Heart left ventricle (tissue), 16 donors: ENCODE data around the gene CDH23. TPM values are rescaled to one million over a fixed set of nuclear protein-coding genes. Genes with fewer than 3 reads are reported as not detected.

Experiments used
- ATAC-seq, 4 donors: fragments of 200-7000 bp; cut with Tn5 transposase; one replicate each; pipeline ENCODE4 v1.9.1; 2020 to 2022; ENCODE audit warnings: moderate library complexity in 4 of 4, mild to moderate bottlenecking in 3 of 4, moderate number of reproducible peaks in 1 of 4
- DNase-seq, 5 donors: peaks; one replicate each; pipeline ENCODE4 v3.0.0-alpha.2; 2020
- H3K27ac ChIP-seq, 12 donors: fragments of 200-600 bp; sonication (generic) in 4 of 12; one replicate each; pipeline versions ENCODE4 v1.5.0 to v1.8.0; 2016 to 2022; ENCODE audit warnings: mild to moderate bottlenecking in 2 of 12
- H3K27me3 ChIP-seq, 9 donors: fragments of 200-600 bp; sonication (generic) in 2 of 9; one replicate each; pipeline versions ENCODE4 v1.5.1 to v1.8.0; 2016 to 2022; ENCODE audit warnings: mild to moderate bottlenecking in 3 of 9
- H3K36me3 ChIP-seq, 9 donors: fragments of 200-600 bp; sonication (generic) in 2 of 9; one replicate each; pipeline versions ENCODE4 v1.5.0 to v1.8.0; 2018 to 2022; ENCODE audit warnings: mild to moderate bottlenecking in 2 of 9
- H3K4me1 ChIP-seq, 12 donors: fragments of 200-600 bp; sonication (generic) in 4 of 12; one replicate each; pipeline versions ENCODE4 v1.5.0 to v1.8.0; 2016 to 2022; ENCODE audit warnings: mild to moderate bottlenecking in 3 of 12
- H3K4me3 ChIP-seq, 12 donors: fragments of 200-600 bp; sonication (generic) in 4 of 12; one replicate each; pipeline versions ENCODE4 v1.5.0 to v1.8.0; 2017 to 2022; ENCODE audit warnings: mild to moderate bottlenecking in 9 of 12, moderate library complexity in 4 of 12
- H3K9me3 ChIP-seq, 12 donors: fragments of 200-600 bp; sonication (generic) in 4 of 12; one replicate each; pipeline versions ENCODE4 v1.5.0 to v1.8.0; 2016 to 2022; ENCODE audit warnings: mild to moderate bottlenecking in 1 of 12
- POLR2A ChIP-seq, 2 donors: fragments of 450-650 bp; IDR thresholded peaks; one replicate each; pipeline ENCODE4 v1.6.1; 2017; ENCODE audit warnings: antibody characterized with exemption in 2 of 2, mild to moderate bottlenecking in 2 of 2, moderate library complexity in 2 of 2
- WGBS, 4 donors: extraction: QIAGEN DNeasy Blood & Tissue Kit in 2 of 4; methylation state at CpG; one replicate each; pipeline versions ENCODE4 v1.1.5 to v1.1.7; 2013 to 2018; 5-methylcytosine and 5-hydroxymethylcytosine counted together
- intact Hi-C, 10 donors: fragments of 100-400 bp; cut with DNase I; formaldehyde crosslinking; loops; one replicate each; pipeline versions ENCODE4 v1.11.1 to v1.14.2; 2022
- polyA plus RNA-seq, 2 donors: library from polyadenylated mRNA; stranded (reverse); fragments of 200-250 nt; gene quantifications; one replicate each; pipeline ENCODE4 v1.2.3, GENCODE V29; 2013
- total RNA-seq, 9 donors: library from RNA; depleted of rRNA in 2 of 9; stranded (reverse); fragments of >200 nt in 2 of 9; fragmentation: NEBNext Ultra II Directional in 3 of 9; extraction: Animal tissue kit (Norgen Biotek cat#: 25700) in 3 of 9; gene quantifications; one replicate each; pipeline versions ENCODE4 v1.1.0 to v1.2.4, GENCODE V29; 2016 to 2023
- TF ChIP-seq, protein P1 (sequence below), 12 donors: fragments of 200-600 bp; sonication (generic) in 4 of 12; IDR thresholded peaks; one replicate each; pipeline versions ENCODE4 v1.5.0 to v1.8.0; 2018 to 2022; ENCODE audit warnings: antibody characterized with exemption in 12 of 12, mild to moderate bottlenecking in 5 of 12
- donor health status: ischemic (EF 13 %, LVEDD 7.1; RV severe dilation, severe dysfunction).
- donor health status: healthy with polysubstance abuse.
- donor health status: DM: no; HTN: yes; CAD: no.
- donor health status: DM: no; HTN: no; CAD: no.
- donor health status: ischemic (EF 25% LVEDD 6.9; RV normal size, moderate dysfunction).
- donor health status: ischemic (EF 25% LVEDD 5.7; RV mildly dilated, moderate dysfunction).
- donor health status: healthy.
- donor health status: DM: yes; HTN: yes; CAD: no.
- donor health status: ischemic (EF 35%, LVEDD 5.7; RV mildly dilated, moderate dysfunction).
- donor health status: nonischemic (EF 11% LVEDD 7.7; RV severe dilation, severe dysfunction).
- donor health status: DM: yes; HTN: yes; CAD: no.
- donor health status: PGD.
- donor health status: ischemic (EF 29% LVEDD 5.4; RV normal size, mild dysfunction).
- donor health status: nonischemic (EF 23%, LVEDD 6.1; RV moderate dilation, normal function).

CDH23 gene
- total and polyA plus RNA-seq, 11 donors, result 1.2 to 8.6 (median 3.9) TPM

DNA sequence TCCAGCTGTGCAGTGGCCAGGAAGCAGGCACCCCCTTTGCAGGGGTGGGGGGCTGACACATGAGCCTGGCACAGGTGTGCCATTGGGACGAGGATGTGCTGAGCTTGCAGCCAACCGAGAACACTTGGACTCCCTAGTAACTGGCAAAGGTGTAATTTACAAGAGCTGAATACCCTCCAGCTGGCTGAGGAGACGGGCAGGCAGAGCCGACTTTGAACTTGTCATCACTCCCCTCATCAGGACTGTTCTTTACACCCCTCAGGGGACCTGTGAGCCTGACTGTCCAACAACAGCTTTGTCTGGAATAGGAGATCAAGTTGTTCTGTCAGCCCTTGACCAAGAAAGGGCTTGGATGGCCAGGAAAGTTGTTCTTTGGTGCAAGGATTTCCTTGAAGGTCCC lies 61.2 kb downstream of the CDH23 start:
- DNase-seq (no peak), ATAC-seq (no peak)
- intact Hi-C loops, result no loop called here
- H3K36me3 ChIP-seq, result no peaks in the 10 kb centered on the region
- H3K4me3 ChIP-seq, result no peak overlapping the region
- 45 to 54% (median 51%) methylated on average over 3 to 4 of the region's 4 CpGs for WGBS, 4 donors
- TF ChIP-seq, protein P1, sequence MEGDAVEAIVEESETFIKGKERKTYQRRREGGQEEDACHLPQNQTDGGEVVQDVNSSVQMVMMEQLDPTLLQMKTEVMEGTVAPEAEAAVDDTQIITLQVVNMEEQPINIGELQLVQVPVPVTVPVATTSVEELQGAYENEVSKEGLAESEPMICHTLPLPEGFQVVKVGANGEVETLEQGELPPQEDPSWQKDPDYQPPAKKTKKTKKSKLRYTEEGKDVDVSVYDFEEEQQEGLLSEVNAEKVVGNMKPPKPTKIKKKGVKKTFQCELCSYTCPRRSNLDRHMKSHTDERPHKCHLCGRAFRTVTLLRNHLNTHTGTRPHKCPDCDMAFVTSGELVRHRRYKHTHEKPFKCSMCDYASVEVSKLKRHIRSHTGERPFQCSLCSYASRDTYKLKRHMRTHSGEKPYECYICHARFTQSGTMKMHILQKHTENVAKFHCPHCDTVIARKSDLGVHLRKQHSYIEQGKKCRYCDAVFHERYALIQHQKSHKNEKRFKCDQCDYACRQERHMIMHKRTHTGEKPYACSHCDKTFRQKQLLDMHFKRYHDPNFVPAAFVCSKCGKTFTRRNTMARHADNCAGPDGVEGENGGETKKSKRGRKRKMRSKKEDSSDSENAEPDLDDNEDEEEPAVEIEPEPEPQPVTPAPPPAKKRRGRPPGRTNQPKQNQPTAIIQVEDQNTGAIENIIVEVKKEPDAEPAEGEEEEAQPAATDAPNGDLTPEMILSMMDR (IDR thresholded peaks at IDR 0.05), result no peak
- no peak for TF ChIP-seq POLR2A (IDR thresholded peaks at IDR 0.05)
- H3K27ac ChIP-seq, result no peak overlapping the region
- no peaks in the 10 kb centered on the region for H3K9me3 ChIP-seq
- H3K4me1 ChIP-seq, result no peaks in the 10 kb centered on the region
- H3K27me3 ChIP-seq, result no peaks in the 10 kb centered on the region

DNA sequence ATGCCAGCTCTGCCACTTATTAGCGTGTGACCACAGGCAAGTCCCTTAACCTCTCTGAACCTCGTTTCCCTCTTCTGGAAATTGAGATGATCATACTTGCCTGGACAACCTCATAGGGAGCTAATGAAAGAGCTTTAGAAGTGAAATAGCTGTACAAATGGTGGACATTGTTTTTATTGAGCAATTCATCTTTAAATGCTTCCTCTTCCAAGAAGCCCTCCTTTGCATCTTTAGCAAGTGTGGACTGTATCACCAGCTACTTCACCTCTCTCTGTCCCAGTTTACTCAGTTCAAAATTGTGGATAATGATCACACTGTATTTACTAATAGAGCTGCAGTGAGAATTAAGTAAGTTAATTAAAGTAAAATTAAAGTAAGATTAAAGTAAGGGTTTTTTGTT lies 61.7 kb downstream of the CDH23 start:
- ATAC-seq, result no peak
- 93 to 95% (median 94%) methylated on average over 2 of the region's 2 CpGs for WGBS, 4 donors
- Histone ChIP-seq H3K9me3 (no peaks in the 10 kb centered on the region), H3K27ac (no peak overlapping the region), H3K4me1 (no peaks in the 10 kb centered on the region), H3K36me3 (no peaks in the 10 kb centered on the region), H3K27me3 (no peaks in the 10 kb centered on the region), H3K4me3 (no peak overlapping the region)
- TF ChIP-seq POLR2A (IDR thresholded peaks at IDR 0.05), result no peak
- TF ChIP-seq, protein P1 (IDR thresholded peaks at IDR 0.05), result no peak
- intact Hi-C loops, result no loop called here
- DNase-seq, result no peak

DNA sequence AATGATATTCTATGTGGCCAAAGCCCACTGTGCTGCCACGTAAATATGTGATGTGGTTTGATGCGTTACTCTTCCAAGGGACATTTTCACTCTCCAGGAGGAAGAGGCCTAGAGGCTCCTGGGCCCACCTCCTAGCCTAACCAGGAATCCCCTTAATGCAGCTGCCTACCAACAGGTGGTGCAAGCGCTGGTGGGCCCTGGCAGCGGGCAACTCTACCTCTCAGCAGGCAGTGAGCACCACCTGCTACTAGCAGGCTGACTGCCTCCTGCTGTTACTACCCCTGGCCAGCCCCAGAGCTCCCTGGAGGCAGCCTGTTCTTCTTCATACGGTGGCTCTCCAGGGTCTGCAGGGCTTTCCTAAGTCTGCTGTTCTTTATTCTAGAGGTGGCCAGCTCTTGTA lies 62.8 kb downstream of the CDH23 start:
- H3K4me1 ChIP-seq, result no peaks in the 10 kb centered on the region
- no peaks in the 10 kb centered on the region for H3K27me3 ChIP-seq
- no peaks in the 10 kb centered on the region for H3K36me3 ChIP-seq
- no peak overlapping the region for H3K4me3 ChIP-seq
- H3K27ac ChIP-seq, result no peak overlapping the region
- ATAC-seq, result no peak
- TF ChIP-seq, protein P1 (IDR thresholded peaks at IDR 0.05), result no peak
- TF ChIP-seq POLR2A (IDR thresholded peaks at IDR 0.05), result no peak
- intact Hi-C loops, result no loop called here
- no peaks in the 10 kb centered on the region for H3K9me3 ChIP-seq
- DNase-seq, result no peak
- WGBS, 4 donors, result 88 to 100% (median 92%) methylated on average over 3 to 5 of the region's 5 CpGs

DNA sequence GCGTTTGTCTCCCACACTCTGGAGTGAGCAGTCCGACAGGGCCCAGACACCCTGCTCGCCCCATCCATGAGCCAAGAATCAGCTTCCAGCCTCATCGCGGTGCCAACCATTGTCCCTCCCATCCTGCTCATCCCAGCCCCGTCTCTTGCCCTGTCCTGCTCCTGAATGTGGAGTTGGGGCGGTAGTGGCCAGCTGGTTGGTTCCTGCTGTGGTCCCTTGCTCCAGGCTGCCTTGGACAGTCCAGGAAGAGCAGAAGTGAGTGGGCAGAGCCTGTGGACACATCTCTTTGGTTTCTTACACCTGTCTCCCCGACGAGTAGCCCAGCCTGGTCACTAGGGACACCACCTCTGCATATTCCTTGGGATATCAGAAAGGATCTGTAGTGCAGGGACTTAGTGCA lies 63.9 kb downstream of the CDH23 start:
- TF ChIP-seq, protein P1 (IDR thresholded peaks at IDR 0.05), result no peak
- TF ChIP-seq POLR2A (IDR thresholded peaks at IDR 0.05), result no peak
- Histone ChIP-seq H3K27ac (no peak overlapping the region), H3K9me3 (no peaks in the 10 kb centered on the region), H3K4me1 (peaks cover 0 to 10% (median 0%) of the 10 kb centered on the region in 12 donors), H3K36me3 (no peaks in the 10 kb centered on the region), H3K4me3 (no peak overlapping the region), H3K27me3 (no peaks in the 10 kb centered on the region)
- DNase-seq, result no peak
- ATAC-seq, result no peak
- WGBS, 4 donors, result 87 to 94% (median 90%) methylated on average over 9 of the region's 9 CpGs
- intact Hi-C loops, result no loop called here
